Spinal cord (tissue), 10 donors: ENCODE results near the gene GCDH. TPM values are rescaled to one million over a fixed set of nuclear protein-coding genes. Genes with fewer than 3 reads are reported as not detected.

Experiments used
- DNase-seq, 6 donors: peaks; one replicate each; pipeline versions ENCODE4 v3.0.0 to v3.0.0-alpha.2; 2013 to 2015; ENCODE audit warnings: low spot score in 6 of 6, low read depth in 4 of 6
- H3K27ac ChIP-seq: one replicate; pipeline ENCODE4 v1.5.1; 2013; ENCODE audit warnings: low read depth, low read length, control low read depth
- H3K27me3 ChIP-seq: one replicate; pipeline ENCODE4 v1.6.1; 2013; ENCODE audit warnings: low read length; ENCODE audit not compliant: control insufficient read depth, insufficient read depth
- H3K36me3 ChIP-seq: one replicate; pipeline ENCODE4 v1.6.1; 2013; ENCODE audit warnings: low read length; ENCODE audit not compliant: control insufficient read depth, insufficient read depth
- H3K4me1 ChIP-seq: one replicate; pipeline ENCODE4 v1.6.1; 2013; ENCODE audit warnings: low read length; ENCODE audit not compliant: control insufficient read depth, insufficient read depth
- H3K4me3 ChIP-seq: one replicate; pipeline ENCODE4 v1.5.1; 2013; ENCODE audit warnings: low read depth, low read length, control low read depth
- H3K9me3 ChIP-seq: one replicate; pipeline ENCODE4 v1.6.1; 2013; ENCODE audit warnings: low read length; ENCODE audit not compliant: control insufficient read depth, insufficient read depth
- WGBS: methylation state at CpG from one replicate; pipeline ENCODE4 v1.1.5; 2013; ENCODE audit warnings: missing lambda C conversion rate; ENCODE audit not compliant: insufficient coverage; 5-methylcytosine and 5-hydroxymethylcytosine counted together
- polyA plus RNA-seq, 2 donors: library from polyadenylated mRNA; unstranded; fragments of 120-200 nt; gene quantifications; one replicate each; pipeline ENCODE4 v1.2.1, GENCODE V29; 2013; ENCODE audit not compliant: insufficient read length in 2 of 2
- total RNA-seq, 2 donors: library from RNA; depleted of rRNA in 1 of 2; stranded (reverse); fragments of 120-200 nt in 1 of 2; fragments of >200 nt in 1 of 2; gene quantifications; one replicate each; pipeline versions ENCODE4 v1.2.3 to v1.2.4, GENCODE V29; 2013 to 2014
- donor health status: healthy.

GCDH gene
- total and polyA plus RNA-seq, 4 donors = 22.9 to 45.1 (median 33.1) TPM

DNA sequence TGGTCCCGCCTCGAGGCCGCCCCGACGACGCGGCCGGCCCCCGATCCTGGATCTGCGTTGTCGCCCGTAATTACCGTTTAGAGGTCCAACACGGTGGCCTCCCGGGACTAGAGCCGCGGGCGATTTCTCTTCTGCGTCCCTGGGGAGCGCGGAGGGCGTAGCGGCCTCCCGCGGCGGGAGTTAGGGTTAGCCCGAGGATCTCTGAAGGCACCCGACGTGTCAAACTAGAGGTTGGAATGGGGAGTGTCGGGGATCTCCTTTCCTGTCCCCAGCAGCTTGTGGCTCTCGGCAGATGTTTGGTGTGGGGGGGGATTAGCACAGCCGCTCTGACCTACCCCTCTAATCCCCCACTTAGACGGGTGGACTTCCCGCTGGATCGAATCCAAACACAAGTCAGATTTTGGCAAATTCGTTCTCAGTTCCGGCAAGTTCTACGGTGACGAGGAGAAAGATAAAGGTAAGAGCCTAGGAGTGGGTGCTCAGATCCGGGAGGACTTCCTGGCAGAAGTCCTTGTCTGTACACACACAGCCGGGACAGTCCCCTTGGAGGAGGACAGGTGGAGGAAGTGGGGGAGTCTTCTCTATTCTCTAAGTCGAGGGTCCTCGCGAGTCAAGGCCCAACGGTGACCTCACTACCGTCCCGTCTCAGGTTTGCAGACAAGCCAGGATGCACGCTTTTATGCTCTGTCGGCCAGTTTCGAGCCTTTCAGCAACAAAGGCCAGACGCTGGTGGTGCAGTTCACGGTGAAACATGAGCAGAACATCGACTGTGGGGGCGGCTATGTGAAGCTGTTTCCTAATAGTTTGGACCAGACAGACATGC, 48.0 kb downstream of the GCDH start:
- no peaks in the 10 kb centered on the region for H3K27me3 ChIP-seq
- WGBS = under 1% methylated on average over 47 of the region's 54 CpGs
- peak overlapping the region; percentile 75 for H3K27ac ChIP-seq
- H3K9me3 ChIP-seq = no peaks in the 10 kb centered on the region
- peak in 2 of 6 donors; percentile 37 to 57 for DNase-seq
- H3K36me3 ChIP-seq = peaks cover 44% of the 10 kb centered on the region
- H3K4me3 ChIP-seq = peak overlapping the region; percentile 96
- H3K4me1 ChIP-seq = peaks cover 47% of the 10 kb centered on the region

DNA sequence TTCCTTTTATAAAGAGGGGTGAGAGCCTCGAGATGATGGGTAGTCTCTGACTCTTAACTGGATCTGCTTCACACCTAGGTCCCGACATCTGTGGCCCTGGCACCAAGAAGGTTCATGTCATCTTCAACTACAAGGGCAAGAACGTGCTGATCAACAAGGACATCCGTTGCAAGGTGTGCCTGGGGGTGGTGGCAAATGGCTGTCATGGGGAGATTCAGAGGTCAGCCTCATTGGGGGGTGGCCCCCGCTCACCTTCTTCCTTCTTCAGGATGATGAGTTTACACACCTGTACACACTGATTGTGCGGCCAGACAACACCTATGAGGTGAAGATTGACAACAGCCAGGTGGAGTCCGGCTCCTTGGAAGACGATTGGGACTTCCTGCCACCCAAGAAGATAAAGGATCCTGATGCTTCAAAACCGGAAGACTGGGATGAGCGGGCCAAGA, 49.0 kb downstream of the GCDH start:
- WGBS = 86% methylated on average over 4 of the region's 10 CpGs
- Histone ChIP-seq H3K36me3 (peaks cover 54% of the 10 kb centered on the region), H3K4me1 (peaks cover 50% of the 10 kb centered on the region), H3K27me3 (no peaks in the 10 kb centered on the region), H3K9me3 (no peaks in the 10 kb centered on the region), H3K27ac (no peak overlapping the region), H3K4me3 (peak overlapping the region; percentile 96)
- DNase-seq = no peak

DNA sequence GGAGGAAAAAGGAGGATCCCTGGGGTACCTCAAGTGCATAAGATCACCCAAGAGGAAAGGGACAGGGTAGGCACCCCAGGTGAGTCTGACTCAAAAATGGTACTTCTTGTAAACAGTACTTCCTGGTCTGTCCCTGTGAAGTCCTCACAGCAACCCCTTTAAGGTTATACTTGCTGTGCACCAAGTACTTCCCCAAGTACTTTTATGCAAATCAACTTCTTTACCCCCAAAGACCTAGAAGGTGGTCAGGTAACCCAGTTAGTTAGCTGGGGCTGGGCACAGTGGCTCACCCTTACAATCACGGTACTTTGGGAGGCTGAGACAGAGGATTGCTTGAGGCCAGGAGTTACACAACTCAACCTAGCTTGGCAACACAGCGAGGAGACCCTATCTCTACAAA, 49.9 kb downstream of the GCDH start:
- no peak overlapping the region for H3K4me3 ChIP-seq
- H3K27ac ChIP-seq = no peak overlapping the region
- peaks cover 50% of the 10 kb centered on the region for H3K4me1 ChIP-seq
- WGBS = 100% methylated on average over 1 of the region's 2 CpGs
- H3K36me3 ChIP-seq = peaks cover 57% of the 10 kb centered on the region
- no peaks in the 10 kb centered on the region for H3K27me3 ChIP-seq
- no peaks in the 10 kb centered on the region for H3K9me3 ChIP-seq
- DNase-seq = no peak

DNA sequence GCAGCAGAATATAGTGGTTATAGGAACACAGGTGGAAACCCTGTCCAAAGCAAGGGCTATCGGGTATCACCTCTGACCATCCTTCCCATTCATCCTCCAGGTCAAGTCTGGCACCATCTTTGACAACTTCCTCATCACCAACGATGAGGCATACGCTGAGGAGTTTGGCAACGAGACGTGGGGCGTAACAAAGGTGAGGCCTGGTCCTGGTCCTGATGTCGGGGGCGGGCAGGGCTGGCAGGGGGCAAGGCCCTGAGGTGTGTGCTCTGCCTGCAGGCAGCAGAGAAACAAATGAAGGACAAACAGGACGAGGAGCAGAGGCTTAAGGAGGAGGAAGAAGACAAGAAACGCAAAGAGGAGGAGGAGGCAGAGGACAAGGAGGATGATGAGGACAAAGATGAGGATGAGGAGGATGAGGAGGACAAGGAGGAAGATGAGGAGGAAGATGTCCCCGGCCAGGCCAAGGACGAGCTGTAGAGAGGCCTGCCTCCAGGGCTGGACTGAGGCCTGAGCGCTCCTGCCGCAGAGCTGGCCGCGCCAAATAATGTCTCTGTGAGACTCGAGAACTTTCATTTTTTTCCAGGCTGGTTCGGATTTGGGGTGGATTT, 52.6 kb downstream of the GCDH start:
- Histone ChIP-seq H3K4me1 (peaks cover 48% of the 10 kb centered on the region), H3K27ac (no peak overlapping the region), H3K9me3 (no peaks in the 10 kb centered on the region), H3K27me3 (no peaks in the 10 kb centered on the region), H3K36me3 (peaks cover 68% of the 10 kb centered on the region), H3K4me3 (no peak overlapping the region)
- 89% methylated on average over 12 of the region's 18 CpGs for WGBS
- DNase-seq = no peak

DNA sequence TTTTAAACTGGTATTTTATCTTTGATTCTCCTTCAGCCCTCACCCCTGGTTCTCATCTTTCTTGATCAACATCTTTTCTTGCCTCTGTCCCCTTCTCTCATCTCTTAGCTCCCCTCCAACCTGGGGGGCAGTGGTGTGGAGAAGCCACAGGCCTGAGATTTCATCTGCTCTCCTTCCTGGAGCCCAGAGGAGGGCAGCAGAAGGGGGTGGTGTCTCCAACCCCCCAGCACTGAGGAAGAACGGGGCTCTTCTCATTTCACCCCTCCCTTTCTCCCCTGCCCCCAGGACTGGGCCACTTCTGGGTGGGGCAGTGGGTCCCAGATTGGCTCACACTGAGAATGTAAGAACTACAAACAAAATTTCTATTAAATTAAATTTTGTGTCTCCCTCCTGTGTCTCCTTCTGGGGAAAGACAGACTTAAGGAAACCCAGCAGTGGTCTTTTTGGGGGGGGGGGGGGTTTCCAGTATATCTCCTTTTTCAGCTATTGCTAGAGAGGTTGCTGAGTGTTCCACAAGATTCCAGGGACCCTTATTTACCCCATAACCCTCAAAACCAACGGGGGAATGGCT, 53.2 kb downstream of the GCDH start:
- no peak overlapping the region for H3K4me3 ChIP-seq
- DNase-seq = no peak
- no peaks in the 10 kb centered on the region for H3K27me3 ChIP-seq
- no peak overlapping the region for H3K27ac ChIP-seq
- H3K36me3 ChIP-seq = peaks cover 74% of the 10 kb centered on the region
- WGBS = 60% methylated on average over 1 of the region's 2 CpGs
- no peaks in the 10 kb centered on the region for H3K9me3 ChIP-seq
- peaks cover 48% of the 10 kb centered on the region for H3K4me1 ChIP-seq

DNA sequence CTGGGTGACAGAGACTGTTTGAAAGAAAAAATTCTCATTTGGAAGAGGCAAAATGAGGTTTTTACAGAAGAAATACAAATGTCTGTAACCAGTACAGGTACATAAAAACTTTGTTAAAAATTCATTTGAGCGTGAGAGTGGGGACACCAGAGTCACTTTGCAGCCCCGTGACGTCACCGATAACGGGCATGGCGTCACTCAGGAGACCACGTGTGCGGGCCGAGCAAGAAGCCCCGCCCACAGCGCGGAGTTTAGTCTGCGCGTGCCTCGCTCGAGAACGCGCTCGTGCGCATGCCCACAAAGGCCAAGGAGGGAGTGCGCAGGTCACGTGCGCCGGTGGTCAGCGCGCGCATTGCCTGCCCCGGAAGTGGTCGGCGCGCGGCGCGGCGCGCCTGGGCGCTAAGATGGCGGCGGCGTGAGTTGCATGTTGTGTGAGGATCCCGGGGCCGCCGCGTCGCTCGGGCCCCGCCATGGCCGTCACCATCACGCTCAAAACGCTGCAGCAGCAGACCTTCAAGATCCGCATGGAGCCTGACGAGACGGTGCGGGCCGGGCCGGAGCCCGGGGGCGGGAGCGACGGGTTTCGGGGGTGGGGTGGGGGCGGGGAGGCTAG, 54.6 kb downstream of the GCDH start, which contains the start of gene RAD23A:
RAD23A (plus strand) TSS at position 384 of the 613 bp plus-strand sequence; CDS start at position 471, 87 bp downstream.
- H3K4me1 ChIP-seq = peaks cover 35% of the 10 kb centered on the region
- H3K9me3 ChIP-seq = no peaks in the 10 kb centered on the region
- under 1% methylated on average over 51 of the region's 62 CpGs for WGBS
- peak; percentile 94 to 99 (median 96) for DNase-seq
- peaks cover 78% of the 10 kb centered on the region for H3K36me3 ChIP-seq
- peak within 1 kb of the TSS; percentile 73 for H3K4me3 ChIP-seq
- no peaks in the 10 kb centered on the region for H3K27me3 ChIP-seq
- peak within 1 kb of the TSS; percentile 84 for H3K27ac ChIP-seq

DNA sequence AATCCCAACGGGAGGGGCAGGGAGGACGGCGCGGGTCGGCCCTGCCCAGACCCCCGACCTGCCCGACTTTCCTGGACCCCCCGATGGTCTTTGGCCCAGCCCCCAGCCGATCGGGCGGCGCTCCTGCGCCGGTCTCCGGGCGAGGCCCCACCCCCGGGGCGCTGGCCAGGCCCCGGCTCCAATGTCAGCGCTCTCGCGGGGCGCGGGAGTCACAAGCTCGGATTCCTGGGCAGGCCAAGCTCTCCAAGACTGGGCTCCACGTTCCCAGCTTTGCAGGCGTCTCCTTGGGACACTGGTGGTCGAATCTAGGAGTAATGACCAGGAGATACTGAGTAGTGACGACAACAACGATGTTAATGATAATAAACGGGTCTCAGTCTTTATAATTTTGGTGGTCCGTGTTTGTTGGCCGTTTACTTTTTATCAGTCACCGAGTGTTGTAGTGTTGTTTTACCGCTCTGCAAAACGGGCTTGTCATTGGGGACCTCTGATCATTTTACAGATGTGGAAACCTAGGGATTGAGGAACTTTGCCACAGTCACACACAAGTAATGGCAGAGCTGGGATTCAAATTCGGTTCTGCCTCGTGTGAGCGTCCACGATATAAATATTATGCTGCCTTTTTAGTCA, 55.2 kb downstream of the GCDH start:
- peak in 2 of 6 donors; percentile 23 to 69 for DNase-seq
- Histone ChIP-seq H3K4me1 (peaks cover 29% of the 10 kb centered on the region), H3K9me3 (no peaks in the 10 kb centered on the region), H3K27ac (peak overlapping the region; percentile 84), H3K27me3 (no peaks in the 10 kb centered on the region), H3K4me3 (peak overlapping the region; percentile 73), H3K36me3 (peaks cover 78% of the 10 kb centered on the region)
- under 1% methylated on average over 36 of the region's 40 CpGs for WGBS

DNA sequence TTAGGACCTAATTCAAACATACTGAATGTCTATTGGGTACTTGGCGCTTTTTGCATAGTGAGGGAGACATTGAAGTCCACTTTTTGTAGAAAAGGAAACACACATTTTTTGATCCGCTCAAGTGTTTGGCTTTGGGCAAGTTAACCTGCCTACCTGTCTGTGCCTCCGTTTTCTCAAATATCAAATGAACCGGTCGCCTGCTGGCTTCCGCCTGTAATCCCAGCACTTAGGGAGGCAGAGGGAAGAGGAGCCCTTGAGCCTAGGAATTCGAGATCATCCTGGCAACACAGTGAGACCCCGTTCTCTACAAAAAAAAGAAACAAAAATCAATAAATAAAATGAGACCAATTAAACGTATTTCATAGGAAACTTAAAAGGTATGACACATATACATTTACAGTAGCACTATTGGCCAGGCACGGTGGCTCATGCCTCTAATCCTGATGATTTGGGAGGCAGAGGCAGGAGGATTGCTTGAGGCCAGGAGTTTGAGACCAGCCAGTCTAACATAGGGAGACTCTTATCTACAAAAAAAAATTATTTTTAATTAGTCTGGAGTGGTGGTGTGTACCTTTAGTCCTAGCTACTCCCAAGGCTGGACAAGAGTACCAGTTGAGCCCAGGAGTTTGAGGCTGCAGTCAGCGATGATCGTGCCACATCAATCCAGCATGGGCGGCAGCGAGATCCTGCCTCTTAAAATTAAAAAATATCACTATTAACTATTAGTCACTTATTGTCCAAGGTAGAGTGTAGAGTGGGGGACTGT, 56.0 kb downstream of the GCDH start:
- Histone ChIP-seq H3K27me3 (no peaks in the 10 kb centered on the region), H3K9me3 (no peaks in the 10 kb centered on the region), H3K36me3 (peaks cover 78% of the 10 kb centered on the region), H3K4me3 (peak overlapping the region; percentile 73), H3K4me1 (peaks cover 27% of the 10 kb centered on the region), H3K27ac (peak overlapping the region; percentile 84)
- DNase-seq = no peak
- 42% methylated on average over 3 of the region's 14 CpGs for WGBS
